Measurements from ENCODE around the gene NR0B2.

DNA sequence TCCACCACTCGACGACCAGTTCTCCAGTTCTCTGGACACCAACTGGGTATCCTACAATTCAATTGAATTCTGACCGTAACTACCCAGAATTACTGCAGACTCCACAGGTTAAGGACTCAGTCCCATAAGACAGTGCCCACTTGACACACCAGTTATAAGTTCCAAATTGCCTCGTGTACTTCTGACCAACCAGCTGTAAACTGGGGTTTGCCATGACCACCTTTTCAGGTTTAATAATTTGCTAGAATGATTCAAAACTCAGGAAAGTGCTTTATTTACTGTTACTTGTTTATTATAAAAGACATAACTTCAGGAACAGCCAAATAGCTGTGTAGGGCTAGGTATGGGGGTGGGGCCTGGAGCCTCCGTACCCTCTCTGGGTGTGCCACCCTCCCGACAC, 23.0 kb upstream of the NR0B2 start:
- no peak for TF ChIP-seq POLR2A (IDR thresholded peaks at IDR 0.05)
- TF ChIP-seq, protein P1, sequence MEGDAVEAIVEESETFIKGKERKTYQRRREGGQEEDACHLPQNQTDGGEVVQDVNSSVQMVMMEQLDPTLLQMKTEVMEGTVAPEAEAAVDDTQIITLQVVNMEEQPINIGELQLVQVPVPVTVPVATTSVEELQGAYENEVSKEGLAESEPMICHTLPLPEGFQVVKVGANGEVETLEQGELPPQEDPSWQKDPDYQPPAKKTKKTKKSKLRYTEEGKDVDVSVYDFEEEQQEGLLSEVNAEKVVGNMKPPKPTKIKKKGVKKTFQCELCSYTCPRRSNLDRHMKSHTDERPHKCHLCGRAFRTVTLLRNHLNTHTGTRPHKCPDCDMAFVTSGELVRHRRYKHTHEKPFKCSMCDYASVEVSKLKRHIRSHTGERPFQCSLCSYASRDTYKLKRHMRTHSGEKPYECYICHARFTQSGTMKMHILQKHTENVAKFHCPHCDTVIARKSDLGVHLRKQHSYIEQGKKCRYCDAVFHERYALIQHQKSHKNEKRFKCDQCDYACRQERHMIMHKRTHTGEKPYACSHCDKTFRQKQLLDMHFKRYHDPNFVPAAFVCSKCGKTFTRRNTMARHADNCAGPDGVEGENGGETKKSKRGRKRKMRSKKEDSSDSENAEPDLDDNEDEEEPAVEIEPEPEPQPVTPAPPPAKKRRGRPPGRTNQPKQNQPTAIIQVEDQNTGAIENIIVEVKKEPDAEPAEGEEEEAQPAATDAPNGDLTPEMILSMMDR (IDR thresholded peaks at IDR 0.05): no peak

Measured in uterus (tissue), 2 donors.